ENCODE data around the gene RPL28.
A peak's percentile ranks its signal among the peaks of the same experiment; 100 is the strongest.

The RPL28 gene

GRCh38 chr19:55373993-55374757 is 11.6 kb upstream of the RPL28 start:
- no peak for DNase-seq (ENCODE audit: low spot score)

DNA sequence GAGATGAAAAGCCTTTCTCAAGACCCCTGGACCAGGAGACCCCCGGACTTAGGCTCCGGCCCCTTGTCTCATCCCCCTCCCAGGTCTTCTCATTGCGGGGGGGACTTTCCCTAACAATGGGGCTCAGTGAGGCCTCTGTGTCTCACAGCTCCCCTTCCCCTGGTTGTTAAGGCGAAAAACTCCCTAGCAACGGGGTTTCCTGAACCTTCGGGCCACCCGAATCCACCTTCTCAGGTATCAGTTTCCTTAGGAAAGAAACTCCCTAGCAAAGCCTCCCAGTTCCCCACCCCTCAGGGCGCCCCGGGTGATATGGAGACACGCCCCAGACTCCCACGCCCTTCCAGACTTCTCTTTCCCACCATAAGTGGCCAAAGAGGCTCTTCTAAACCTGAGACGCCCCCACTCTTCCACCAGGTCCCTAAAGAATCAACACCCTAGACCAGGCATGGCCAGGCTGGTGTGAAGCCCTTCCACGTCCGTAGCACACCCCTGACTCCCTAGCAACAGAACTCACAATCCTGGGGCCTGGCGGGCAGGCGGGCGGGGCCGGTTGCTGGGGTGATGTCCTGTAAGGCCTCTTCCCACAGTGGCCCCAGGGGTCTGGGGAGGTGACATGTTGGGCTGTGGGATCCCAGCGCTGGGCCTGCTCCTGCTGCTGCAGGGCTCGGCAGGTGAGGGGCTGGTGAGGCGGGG is 9.3 kb upstream of the RPL28 start, which contains the start of gene TMEM190:
Gene TMEM190 (plus strand): TSS at position 586 of the 693 bp plus-strand sequence. CDS start 28 bp downstream, at position 614.
- no peak for DNase-seq (ENCODE audit: low spot score)

GRCh38 chr19:55377356-55378131 is 8.2 kb upstream of the RPL28 start:
- no peak for DNase-seq (ENCODE audit: low spot score)

GRCh38 chr19:55379174-55379573 is 6.6 kb upstream of the RPL28 start:
- DNase-seq (ENCODE audit: low spot score), result no peak

GRCh38 chr19:55382013-55382412 is 3.7 kb upstream of the RPL28 start:
- no peak for DNase-seq (ENCODE audit: low spot score)

GRCh38 chr19:55382522-55383054 is 3.1 kb upstream of the RPL28 start:
- DNase-seq (ENCODE audit: low spot score), result no peak

GRCh38 chr19:55383279-55384130 is 2.2 kb upstream of the RPL28 start:
- peak; percentile 67 for DNase-seq (ENCODE audit: low spot score)

DNA sequence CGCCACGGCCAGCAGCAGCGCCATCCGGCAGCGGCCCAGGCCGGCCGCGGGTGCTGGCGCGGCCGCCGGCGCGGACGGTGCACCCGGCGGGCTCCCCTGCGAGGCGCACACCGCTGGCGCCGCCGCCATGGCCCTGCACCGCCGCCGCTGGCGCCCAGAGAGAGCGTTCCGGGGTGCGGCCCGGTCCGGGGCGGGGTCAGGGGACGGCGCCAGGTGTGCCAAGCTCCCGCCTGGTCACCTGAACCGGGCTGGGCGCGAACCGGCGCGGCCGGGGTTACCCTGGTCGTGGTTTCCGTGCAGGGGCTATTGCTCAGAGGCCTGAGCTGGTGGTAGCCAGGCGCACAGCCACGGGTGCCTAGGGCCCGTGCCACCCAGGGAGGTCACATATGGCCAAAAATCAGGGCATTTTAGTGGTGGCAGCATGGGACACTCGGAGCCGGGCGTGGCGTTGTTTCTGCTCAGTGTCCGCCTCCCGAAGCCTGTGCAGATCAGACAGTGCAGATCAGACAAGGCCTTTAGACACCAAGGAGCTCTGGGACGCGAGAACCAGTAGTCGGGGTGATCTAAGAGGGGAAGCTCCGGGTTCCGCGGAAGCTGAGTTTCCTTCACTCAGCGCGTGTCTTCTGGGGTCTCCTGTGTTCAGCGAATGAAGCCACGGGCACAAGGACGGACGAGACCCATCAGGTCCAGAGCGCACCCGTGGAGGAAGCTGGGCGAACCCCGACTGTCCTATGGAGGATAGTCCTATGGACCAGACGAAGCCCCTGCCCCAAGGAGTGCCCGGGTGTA is 1.4 kb upstream of the RPL28 start, which contains the start of gene TMEM238:
Gene TMEM238 (minus strand): TSS at position 162 of the 789 bp plus-strand sequence. CDS start 33 bp downstream, at position 129.
- DNase-seq (ENCODE audit: low spot score), result peak; percentile 54

- peak; percentile 86 for DNase-seq (ENCODE audit: low spot score)
Measured at GRCh38 chr19:55384920-55385723, 610 bp upstream of the RPL28 start.

DNA sequence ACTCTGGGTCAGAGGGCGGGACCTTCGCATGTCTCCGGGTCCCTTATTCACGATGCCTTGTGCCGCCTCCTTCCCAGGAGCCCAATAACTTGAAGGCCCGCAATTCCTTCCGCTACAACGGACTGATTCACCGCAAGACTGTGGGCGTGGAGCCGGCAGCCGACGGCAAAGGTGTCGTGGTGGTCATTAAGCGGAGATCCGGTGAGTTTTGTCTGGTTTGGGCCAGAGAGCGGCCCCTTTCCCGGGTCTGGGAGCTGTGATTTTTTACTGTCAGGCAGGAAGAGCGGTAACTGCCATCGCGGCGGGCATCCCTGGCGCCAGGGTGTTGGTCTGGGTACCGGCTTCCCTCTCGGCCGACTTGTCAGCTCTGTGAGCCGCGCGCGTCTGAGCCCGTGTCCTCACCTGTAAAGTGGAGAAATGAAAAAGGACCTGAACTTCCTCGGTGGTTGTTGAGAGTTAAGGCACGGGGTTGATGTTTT is 800 bp downstream of the RPL28 start:
- no peak for DNase-seq (ENCODE audit: low spot score)

- DNase-seq (ENCODE audit: low spot score), result no peak
Measured at GRCh38 chr19:55387736-55388497, 2.2 kb downstream of the RPL28 start.

- DNase-seq (ENCODE audit: low spot score), result no peak
Measured at GRCh38 chr19:55389386-55390317, 3.9 kb downstream of the RPL28 start.

DNA sequence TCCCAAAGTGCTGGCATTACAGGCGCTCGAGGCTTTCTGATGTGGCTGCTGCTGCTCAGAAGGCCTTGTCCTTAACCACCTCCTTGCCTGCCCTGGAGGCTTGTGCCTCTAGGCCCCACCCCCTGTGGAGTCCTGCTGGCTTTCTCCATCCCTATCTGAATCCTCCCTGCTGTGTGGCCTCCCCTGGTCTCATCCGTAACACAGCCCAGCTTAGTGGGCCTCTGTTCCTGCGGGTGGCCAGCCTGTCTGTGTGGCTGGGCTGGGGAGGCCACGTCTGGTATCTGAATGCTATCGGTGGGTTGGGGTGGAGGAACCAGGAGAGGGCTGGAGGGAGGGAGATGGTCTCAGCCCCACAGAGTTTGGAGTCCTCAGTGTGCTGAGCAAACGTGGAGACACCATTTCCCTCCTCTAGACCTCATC is 4.7 kb downstream of the RPL28 start:
- DNase-seq (ENCODE audit: low spot score), result no peak

DNA sequence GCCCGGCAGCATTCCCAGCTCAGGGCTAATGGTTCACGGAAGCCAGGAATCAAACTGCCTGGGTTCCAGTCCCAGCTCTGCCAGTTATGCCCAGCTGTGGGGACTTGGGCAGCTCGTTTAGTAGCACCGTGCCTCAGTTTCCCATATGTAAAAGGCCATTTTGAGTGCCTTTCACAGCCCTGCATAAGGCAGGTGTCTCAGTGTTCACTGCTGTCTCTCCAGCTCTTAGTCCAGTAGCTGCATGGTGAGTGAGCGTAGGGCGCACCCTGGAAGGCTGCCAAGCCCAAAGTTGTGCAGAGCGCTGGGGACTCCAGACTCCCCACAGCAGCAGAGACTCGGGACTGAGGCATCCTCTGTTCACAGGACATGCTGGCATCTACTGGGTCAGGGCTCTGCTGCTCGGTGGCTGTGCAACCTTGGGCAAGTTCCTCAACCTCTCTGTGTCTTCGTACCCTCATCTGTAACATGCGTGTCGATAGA is 5.5 kb downstream of the RPL28 start:
- no peak for DNase-seq (ENCODE audit: low spot score)

- DNase-seq (ENCODE audit: low spot score), result no peak
Measured at GRCh38 chr19:55391702-55392615, 6.2 kb downstream of the RPL28 start.

Data from germinal center (tissue), 1 donor.